Lung (tissue), 12 donors: ENCODE data around the gene NOC3L. TPM values are rescaled to one million over a fixed set of nuclear protein-coding genes. Genes with fewer than 3 reads are reported as not detected.

Experiments used
- ATAC-seq: fragments of 200-7000 bp; cut with Tn5 transposase; one replicate; pipeline ENCODE4 v1.9.1; 2020; ENCODE audit warnings: moderate number of reproducible peaks; ENCODE audit not compliant: insufficient read depth, low FRiP score
- DNase-seq, 3 donors: peaks; one replicate each; pipeline ENCODE4 v3.0.0-alpha.2; 2013 to 2017
- H3K27ac ChIP-seq, 2 donors: one replicate each; pipeline ENCODE4 v1.5.1; 2013; ENCODE audit warnings: mild to moderate bottlenecking in 2 of 2, moderate library complexity in 2 of 2, control low read depth in 1 of 2, inconsistent platforms in 1 of 2, low read depth in 1 of 2, low read length in 1 of 2
- H3K27me3 ChIP-seq, 3 donors: one replicate each; pipeline ENCODE4 v1.5.1; 2013; ENCODE audit warnings: low read length in 2 of 3; ENCODE audit not compliant: control insufficient read depth in 3 of 3, insufficient read depth in 3 of 3
- H3K36me3 ChIP-seq, 4 donors: one replicate each; pipeline ENCODE4 v1.5.1; 2013; ENCODE audit warnings: low read length in 4 of 4, mild to moderate bottlenecking in 1 of 4, moderate library complexity in 1 of 4; ENCODE audit not compliant: control insufficient read depth in 4 of 4, insufficient read depth in 4 of 4
- H3K4me1 ChIP-seq, 5 donors: one replicate each; pipeline ENCODE4 v1.5.1; 2013; ENCODE audit warnings: low read length in 5 of 5, mild to moderate bottlenecking in 2 of 5, moderate library complexity in 1 of 5; ENCODE audit not compliant: control insufficient read depth in 5 of 5, insufficient read depth in 5 of 5
- H3K4me3 ChIP-seq: one replicate; pipeline ENCODE4 v1.5.1; 2013; ENCODE audit warnings: mild to moderate bottlenecking, control low read depth, moderate library complexity
- H3K9ac ChIP-seq, 2 donors: one replicate each; pipeline ENCODE4 v1.5.1; 2013; ENCODE audit warnings: low read length in 2 of 2, control low read depth in 1 of 2; ENCODE audit not compliant: insufficient read depth in 1 of 2
- H3K9me3 ChIP-seq, 4 donors: one replicate each; pipeline ENCODE4 v1.5.1; 2013; ENCODE audit warnings: low read length in 3 of 4, mild to moderate bottlenecking in 1 of 4, moderate library complexity in 1 of 4; ENCODE audit not compliant: control insufficient read depth in 4 of 4, insufficient read depth in 3 of 4
- CTCF ChIP-seq: IDR thresholded peaks from 2 replicates; pipeline ENCODE4 v1.5.1; 2012; ENCODE audit warnings: mild to moderate bottlenecking; ENCODE audit errors: control extremely low read depth, extremely low read depth
- WGBS, 2 donors: extraction: QIAGEN DNeasy Blood & Tissue Kit; methylation state at CpG; one replicate each; pipeline ENCODE4 v1.1.7; 2013; 5-methylcytosine and 5-hydroxymethylcytosine counted together
- polyA plus RNA-seq, 2 donors: library from polyadenylated mRNA; stranded (reverse); fragments of 200-250 nt; gene quantifications; one replicate each; pipeline ENCODE4 v1.2.1, GENCODE V29; 2013
- total RNA-seq, 2 donors: library from RNA; depleted of rRNA in 1 of 2; stranded (reverse); fragments of >200 nt in 1 of 2; gene quantifications; one replicate each; pipeline ENCODE4 v1.2.1, GENCODE V29; 2014 to 2021
- donor health status: control.
- donor health status: control.
- donor health status: Bipolar disorder and iron deficiency.
- donor health status: healthy.
- donor health status: DM: yes; HTN: yes; CAD: no.

The NOC3L gene
- total and polyA plus RNA-seq, 4 donors = 4.5 to 20.8 (median 10.1) TPM

GRCh38 chr10:94327649-94328048, 35.1 kb downstream of the NOC3L start:
- WGBS, 2 donors = 93 to 98% methylated on average over 1 of the region's 1 CpG
- H3K36me3 ChIP-seq = peaks cover 7 to 28% (median 16%) of the 10 kb centered on the region in 4 donors

GRCh38 chr10:94324609-94325233, 38.0 kb downstream of the NOC3L start:
- H3K9ac ChIP-seq = no peak overlapping the region
- peaks cover 0 to 20% (median 12%) of the 10 kb centered on the region in 4 donors for H3K36me3 ChIP-seq
- DNase-seq (no peak), ATAC-seq (peak; percentile 9)
- no peaks in the 10 kb centered on the region for H3K4me1 ChIP-seq
- H3K9me3 ChIP-seq = no peaks in the 10 kb centered on the region
- no peak for TF ChIP-seq CTCF
- no peak overlapping the region for H3K4me3 ChIP-seq
- no peak overlapping the region for H3K27ac ChIP-seq
- 74 to 86% methylated on average over 7 of the region's 7 CpGs for WGBS, 2 donors
- H3K27me3 ChIP-seq = no peaks in the 10 kb centered on the region

More at GRCh38 chr10:94327649-94328048, 35.1 kb downstream of the NOC3L start:
- no peak overlapping the region for H3K27ac ChIP-seq
- no peak overlapping the region for H3K9ac ChIP-seq
- no peak for TF ChIP-seq CTCF
- ATAC-seq (no peak), DNase-seq (no peak)
- H3K4me1 ChIP-seq = no peaks in the 10 kb centered on the region
- H3K27me3 ChIP-seq = no peaks in the 10 kb centered on the region
- H3K9me3 ChIP-seq = no peaks in the 10 kb centered on the region
- H3K4me3 ChIP-seq = no peak overlapping the region

GRCh38 chr10:94320285-94320914, 42.3 kb downstream of the NOC3L start:
- peak; percentile 55 for TF ChIP-seq CTCF
- no peaks in the 10 kb centered on the region for H3K9me3 ChIP-seq
- peaks cover 0 to 14% (median 8%) of the 10 kb centered on the region in 4 donors for H3K36me3 ChIP-seq
- H3K4me3 ChIP-seq = no peak overlapping the region
- peak; percentile 69 to 84 (median 80) for DNase-seq
- no peak overlapping the region for H3K27ac ChIP-seq
- peaks cover 0 to 13% (median 1%) of the 10 kb centered on the region in 5 donors for H3K4me1 ChIP-seq
- ATAC-seq = no peak
- WGBS, 2 donors = 20 to 33% methylated on average over 2 of the region's 2 CpGs
- no peak overlapping the region for H3K9ac ChIP-seq
- no peaks in the 10 kb centered on the region for H3K27me3 ChIP-seq
